Measurements from ENCODE around the gene MAGI2. TPM values are rescaled to one million over a fixed set of nuclear protein-coding genes. Genes with fewer than 3 reads are reported as not detected.

Gene MAGI2
- polyA plus RNA-seq, 1 experiment, result 0.81 TPM

DNA sequence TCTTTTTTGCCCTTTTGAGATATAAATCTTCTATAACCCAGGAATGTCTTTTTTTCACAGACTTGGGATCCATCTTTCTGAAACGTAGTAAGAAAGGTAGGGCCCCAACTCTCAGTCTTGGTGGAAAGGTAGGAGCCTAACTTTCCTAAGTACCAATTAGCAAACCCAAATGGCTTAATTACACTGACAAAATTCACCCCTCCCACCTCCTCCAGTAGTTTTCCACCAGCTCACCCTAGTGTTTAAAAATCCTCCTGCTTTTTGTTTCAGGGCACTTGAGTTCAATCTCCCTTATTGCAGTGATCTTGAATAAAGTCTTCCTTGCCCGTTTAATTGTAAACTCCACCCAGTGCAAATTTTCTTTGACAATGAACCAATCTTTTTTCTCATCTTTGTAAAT is 1054.9 kb downstream of the MAGI2 start:
- ChIA-PET CTCF (interaction anchor here (1.0 kb wide), 1 partner anchor 17 kb away, joined by 4 read pairs; no protein-coding TSS in a partner anchor), POLR2A (no interaction called here)
- no peak for DNase-seq (ENCODE audit: low read depth)
- Histone ChIP-seq H3K4me3 (ENCODE audit: low read depth, low read length) (no peak overlapping the region), H3K27me3 (ENCODE audit: control insufficient read depth, insufficient read depth, low read length) (no peaks in the 10 kb centered on the region), H3K36me3 (ENCODE audit: control insufficient read depth, insufficient read depth, low read length) (no peaks in the 10 kb centered on the region)
- TF ChIP-seq, protein P1, sequence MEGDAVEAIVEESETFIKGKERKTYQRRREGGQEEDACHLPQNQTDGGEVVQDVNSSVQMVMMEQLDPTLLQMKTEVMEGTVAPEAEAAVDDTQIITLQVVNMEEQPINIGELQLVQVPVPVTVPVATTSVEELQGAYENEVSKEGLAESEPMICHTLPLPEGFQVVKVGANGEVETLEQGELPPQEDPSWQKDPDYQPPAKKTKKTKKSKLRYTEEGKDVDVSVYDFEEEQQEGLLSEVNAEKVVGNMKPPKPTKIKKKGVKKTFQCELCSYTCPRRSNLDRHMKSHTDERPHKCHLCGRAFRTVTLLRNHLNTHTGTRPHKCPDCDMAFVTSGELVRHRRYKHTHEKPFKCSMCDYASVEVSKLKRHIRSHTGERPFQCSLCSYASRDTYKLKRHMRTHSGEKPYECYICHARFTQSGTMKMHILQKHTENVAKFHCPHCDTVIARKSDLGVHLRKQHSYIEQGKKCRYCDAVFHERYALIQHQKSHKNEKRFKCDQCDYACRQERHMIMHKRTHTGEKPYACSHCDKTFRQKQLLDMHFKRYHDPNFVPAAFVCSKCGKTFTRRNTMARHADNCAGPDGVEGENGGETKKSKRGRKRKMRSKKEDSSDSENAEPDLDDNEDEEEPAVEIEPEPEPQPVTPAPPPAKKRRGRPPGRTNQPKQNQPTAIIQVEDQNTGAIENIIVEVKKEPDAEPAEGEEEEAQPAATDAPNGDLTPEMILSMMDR (IDR thresholded peaks at IDR 0.05; ENCODE audit: insufficient read depth, low read depth, low read length), result no peak

DNA sequence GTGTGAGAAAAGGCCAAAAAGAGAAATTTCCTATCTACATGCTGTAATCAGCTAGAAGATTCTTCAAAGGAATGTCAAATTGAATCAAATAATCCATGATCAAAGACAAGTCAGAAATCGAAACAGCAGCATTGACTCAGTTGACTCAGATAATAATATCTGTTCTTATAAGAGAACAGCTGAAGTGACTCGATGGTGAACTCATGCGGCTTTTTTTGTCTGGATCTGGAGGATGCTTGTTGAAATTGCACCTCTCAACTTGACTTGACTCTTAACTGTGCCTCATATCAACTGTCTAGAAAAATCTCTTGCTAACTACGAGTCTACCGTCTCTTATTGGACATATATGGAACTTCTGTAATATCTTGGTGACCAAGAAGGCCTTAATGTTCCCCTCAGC is 1055.4 kb downstream of the MAGI2 start:
- Histone ChIP-seq H3K27me3 (ENCODE audit: control insufficient read depth, insufficient read depth, low read length) (no peaks in the 10 kb centered on the region), H3K36me3 (ENCODE audit: control insufficient read depth, insufficient read depth, low read length) (no peaks in the 10 kb centered on the region), H3K4me3 (ENCODE audit: low read depth, low read length) (no peak overlapping the region)
- TF ChIP-seq, protein P1 (IDR thresholded peaks at IDR 0.05; ENCODE audit: insufficient read depth, low read depth, low read length), result no peak
- ChIA-PET POLR2A (no interaction called here), CTCF (interaction anchor here (1.0 kb wide), 1 partner anchor 16 kb away, joined by 4 read pairs; no protein-coding TSS in a partner anchor)
- DNase-seq (ENCODE audit: low read depth), result no peak

DNA sequence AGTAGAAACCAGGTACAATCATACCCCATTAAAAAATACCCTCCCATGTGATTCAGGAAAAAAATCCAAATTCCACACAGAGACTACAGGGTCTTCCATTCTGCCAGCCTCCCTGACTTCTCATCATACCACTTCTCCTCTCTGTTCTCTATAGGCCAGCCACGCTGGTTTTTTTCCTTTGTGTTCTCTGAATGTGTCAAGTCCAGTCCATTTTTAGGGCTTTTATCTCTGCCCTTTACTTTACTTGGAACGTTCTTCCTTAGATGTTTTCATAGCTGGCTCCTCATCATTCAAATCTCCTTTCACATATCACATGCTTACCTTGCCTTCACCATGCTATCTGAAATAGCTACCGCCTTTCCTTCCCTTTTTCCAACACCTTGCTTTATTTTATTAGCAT is 1057.3 kb downstream of the MAGI2 start:
- no peak for DNase-seq (ENCODE audit: low read depth)
- H3K4me3 ChIP-seq (ENCODE audit: low read depth, low read length), result no peak overlapping the region
- TF ChIP-seq, protein P1 (IDR thresholded peaks at IDR 0.05; ENCODE audit: insufficient read depth, low read depth, low read length), result no peak
- ChIA-PET CTCF (no interaction called here), POLR2A (no interaction called here)
- no peaks in the 10 kb centered on the region for H3K27me3 ChIP-seq (ENCODE audit: control insufficient read depth, insufficient read depth, low read length)
- no peaks in the 10 kb centered on the region for H3K36me3 ChIP-seq (ENCODE audit: control insufficient read depth, insufficient read depth, low read length)

DNA sequence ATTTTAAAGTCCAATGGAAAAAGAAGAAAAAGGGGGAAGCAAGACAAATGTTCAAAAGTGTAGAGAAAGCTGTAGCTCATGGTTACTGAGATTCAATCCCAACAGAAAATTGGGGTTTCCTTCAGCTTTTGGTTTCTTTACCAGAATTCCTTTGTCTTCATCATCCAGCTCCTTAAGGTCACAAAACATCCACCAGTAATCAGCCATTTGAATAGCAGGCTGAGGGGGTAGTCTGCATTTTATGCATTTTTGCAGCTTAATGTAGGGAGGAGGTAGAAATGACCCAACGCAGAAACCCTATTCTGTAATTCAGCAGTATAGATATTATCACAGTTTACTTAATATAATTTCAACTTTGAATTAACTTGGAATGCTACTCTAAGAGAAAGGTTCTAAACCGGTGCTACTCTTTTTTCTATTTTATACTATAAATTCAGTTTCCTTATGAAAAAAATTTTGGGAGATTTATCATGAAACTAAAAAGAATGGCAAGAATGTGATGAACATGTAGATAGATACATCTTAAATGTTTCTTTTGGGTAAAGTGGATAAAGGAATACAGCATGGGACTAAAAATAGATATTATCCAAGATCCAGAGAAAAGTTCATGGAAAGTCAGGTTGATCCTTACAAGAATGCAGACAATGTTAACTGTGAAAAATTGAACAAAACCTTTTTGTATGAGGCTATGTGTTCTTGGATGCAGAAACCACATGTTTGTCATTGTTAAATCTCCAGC is 1058.0 kb downstream of the MAGI2 start:
- TF ChIP-seq, protein P1 (IDR thresholded peaks at IDR 0.05; ENCODE audit: insufficient read depth, low read depth, low read length), result no peak
- DNase-seq (ENCODE audit: low read depth), result no peak
- Histone ChIP-seq H3K36me3 (ENCODE audit: control insufficient read depth, insufficient read depth, low read length) (no peaks in the 10 kb centered on the region), H3K4me3 (ENCODE audit: low read depth, low read length) (no peak overlapping the region), H3K27me3 (ENCODE audit: control insufficient read depth, insufficient read depth, low read length) (no peaks in the 10 kb centered on the region)
- ChIA-PET CTCF (no interaction called here), POLR2A (interaction anchor here (0.6 kb wide), 1 partner anchor 313 kb away, joined by 5 read pairs; no protein-coding TSS in a partner anchor)

DNA sequence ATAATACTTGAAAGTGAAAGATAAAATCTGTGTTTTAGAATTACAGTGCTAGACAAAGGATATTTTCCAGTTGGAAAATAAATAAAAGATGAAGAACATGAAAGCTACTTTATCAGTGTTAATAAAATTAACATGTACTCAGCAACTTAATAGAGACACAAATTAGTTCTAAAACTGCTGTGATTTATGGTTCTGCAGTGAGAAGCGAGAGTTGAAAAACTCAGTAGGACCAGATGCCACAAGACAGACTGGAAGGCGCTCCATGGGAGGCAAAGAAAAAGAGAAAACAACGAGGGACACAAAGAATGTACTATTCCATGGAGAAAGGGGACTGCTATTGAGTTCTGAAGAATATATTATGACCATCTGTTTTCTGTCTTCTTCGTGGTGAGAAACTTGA is 1064.4 kb downstream of the MAGI2 start:
- H3K27me3 ChIP-seq (ENCODE audit: control insufficient read depth, insufficient read depth, low read length), result no peaks in the 10 kb centered on the region
- H3K36me3 ChIP-seq (ENCODE audit: control insufficient read depth, insufficient read depth, low read length), result no peaks in the 10 kb centered on the region
- TF ChIP-seq, protein P1 (IDR thresholded peaks at IDR 0.05; ENCODE audit: insufficient read depth, low read depth, low read length), result no peak
- ChIA-PET POLR2A (no interaction called here), CTCF (no interaction called here)
- no peak for DNase-seq (ENCODE audit: low read depth)
- H3K4me3 ChIP-seq (ENCODE audit: low read depth, low read length), result no peak overlapping the region

Data from BJ (cell line).